HG03558 (cell line): Measurements from ENCODE around the gene XRCC3.
"Not testable (repeated sequence)": the region's sequence is repeated elsewhere in the genome, so short reads cannot be mapped to it uniquely, and the experiment has no call there.

Experiments
- ATAC-seq: cut with Tn5 transposase; IDR thresholded peaks from one replicate; pipeline ENCODE4 v1.9.1; 2021; ENCODE audit warnings: moderate number of reproducible peaks; ENCODE audit not compliant: unreplicated experiment; ENCODE audit errors: extremely low read depth

Gene XRCC3

GRCh38 chr14:103696466-103697071, 18.7 kb downstream of the XRCC3 start:
- no peak for ATAC-seq

- no peak for ATAC-seq
Measured at GRCh38 chr14:103696070-103696402, 19.2 kb downstream of the XRCC3 start.

GRCh38 chr14:103695296-103696069, 19.8 kb downstream of the XRCC3 start:
- no peak for ATAC-seq

GRCh38 chr14:103694572-103695026, 20.7 kb downstream of the XRCC3 start:
- ATAC-seq, result no peak

- no peak for ATAC-seq
Measured at GRCh38 chr14:103693515-103693914, 21.7 kb downstream of the XRCC3 start.

GRCh38 chr14:103692871-103693270, 22.4 kb downstream of the XRCC3 start:
- no peak for ATAC-seq

GRCh38 chr14:103692159-103692558, 23.1 kb downstream of the XRCC3 start:
- no peak for ATAC-seq

GRCh38 chr14:103691655-103692054, 23.6 kb downstream of the XRCC3 start:
- not testable (repeated sequence) for ATAC-seq

- ATAC-seq, result no peak
Measured at GRCh38 chr14:103690332-103690731, 24.9 kb downstream of the XRCC3 start.

- ATAC-seq, result no peak
Measured at GRCh38 chr14:103688906-103689902, 26.0 kb downstream of the XRCC3 start.

GRCh38 chr14:103688441-103688840, 26.8 kb downstream of the XRCC3 start:
- no peak for ATAC-seq

- no peak for ATAC-seq
Measured at GRCh38 chr14:103687712-103688111, 27.5 kb downstream of the XRCC3 start.

GRCh38 chr14:103686831-103687485, 28.3 kb downstream of the XRCC3 start:
- no peak for ATAC-seq

- no peak for ATAC-seq
Measured at GRCh38 chr14:103685276-103686211, 29.7 kb downstream of the XRCC3 start.

- no peak for ATAC-seq
Measured at GRCh38 chr14:103684871-103685270, 30.4 kb downstream of the XRCC3 start.

- no peak for ATAC-seq
Measured at GRCh38 chr14:103684471-103684870, 30.8 kb downstream of the XRCC3 start.

- ATAC-seq, result no peak
Measured at GRCh38 chr14:103683139-103683538, 32.1 kb downstream of the XRCC3 start.

GRCh38 chr14:103680491-103681231, 34.6 kb downstream of the XRCC3 start:
- ATAC-seq, result no peak
